ENCODE measurements around the gene WDR20. TPM values are rescaled to one million over a fixed set of nuclear protein-coding genes. Genes with fewer than 3 reads are reported as not detected.

Gene WDR20
- total and polyA plus RNA-seq, 2 donors (not counting 3 experiments of a cell fraction or from before 2014, with no cell fraction given): 12.2 to 22.4 TPM

- ChIA-PET POLR2A (no interaction called here), CTCF (no interaction called here)
- Histone ChIP-seq H3K4me3 (replicated peaks in 1 of 3; ENCODE audit: insufficient read depth in 1 of 3, low read depth in 1 of 3, low read length in 3 of 3) (no peak overlapping the region), H3K9me1 (replicated peaks; ENCODE audit: control insufficient read depth, extremely low read depth, insufficient read depth, low read length) (no peaks in the 10 kb centered on the region), H3K36me3 (ENCODE audit: control insufficient read depth in 2 of 2, extremely low read depth in 1 of 2, insufficient read depth in 2 of 2, low read length in 2 of 2) (no peaks in the 10 kb centered on the region), H3K9me3 (replicated peaks; ENCODE audit: control insufficient read depth, insufficient read depth, low read length) (no peaks in the 10 kb centered on the region), H3K4me1 (ENCODE audit: control insufficient read depth, extremely low read depth, insufficient read depth, low read length) (peaks cover 8% of the 10 kb centered on the region), H3K4me2 (ENCODE audit: insufficient read depth, low read length) (no peak overlapping the region), H3K79me2 (ENCODE audit: control insufficient read depth, insufficient read depth, low read length) (no peaks in the 10 kb centered on the region), H2AFZ (ENCODE audit: low read depth, low read length) (no peak overlapping the region), H4K20me1 (replicated peaks; ENCODE audit: control insufficient read depth, extremely low read depth, insufficient read depth, low read length) (no peaks in the 10 kb centered on the region), H3K9ac (replicated peaks; ENCODE audit: extremely low read depth, insufficient read depth, low read length) (no peak overlapping the region), H3K27ac (ENCODE audit: insufficient read depth, low read depth, low read length) (no peak overlapping the region), H3K27me3 (ENCODE audit: control insufficient read depth in 2 of 2, insufficient read depth in 2 of 2, low read length in 2 of 2) (no peaks in the 10 kb centered on the region)
- BruUV-seq (replicated peaks): no TSS peak
- intact Hi-C loops (cut with micrococcal nuclease): no loop called here
- dilution Hi-C loops (cut with MboI; ENCODE audit: extremely low pct_ligation_motif_present, low sequenced_read_pairs): no loop called here
- no peak for TF ChIP-seq FOS (IDR thresholded peaks at IDR 0.05; ENCODE audit: borderline replicate concordance, insufficient read depth, low read length)
- TF ChIP-seq MAX (IDR thresholded peaks at IDR 0.05; ENCODE audit: insufficient read depth, insufficient read length): no peak
- no peak for TF ChIP-seq JUN (IDR thresholded peaks at IDR 0.05; ENCODE audit: borderline replicate concordance, insufficient read depth, insufficient read length, low read depth)
- TF ChIP-seq MYC (IDR thresholded peaks at IDR 0.05; ENCODE audit: low read depth, low read length): no peak
- TF ChIP-seq EZH2 (IDR thresholded peaks at IDR 0.05; ENCODE audit: borderline replicate concordance, low read depth, low read length, severe bottlenecking): no peak
- TF ChIP-seq CTCF (IDR thresholded peaks at IDR 0.05; ENCODE audit: extremely low read depth in 1 of 2, insufficient read depth in 1 of 2, low read depth in 1 of 2, low read length in 2 of 2): no peak
- TF ChIP-seq GATA2 (IDR thresholded peaks at IDR 0.05; ENCODE audit: insufficient read depth, insufficient read length, low read depth, low read length): no peak
- no peak for TF ChIP-seq POLR2AphosphoS5 (IDR thresholded peaks at IDR 0.05; ENCODE audit: insufficient read depth, low read depth, low read length)
- no peak for TF ChIP-seq POLR2A (IDR thresholded peaks at IDR 0.05; ENCODE audit: low read depth, low read length)
- FAIRE-seq (no peak), DNase-seq (ENCODE audit: low read depth, low spot score) (no peak)
Measured at GRCh38 chr14:102220031-102220430, 80.3 kb downstream of the WDR20 start.
